HG03342 (cell line): ENCODE measurements around the gene SH3TC1.

ENCODE experiments used
- ATAC-seq: cut with Tn5 transposase; IDR thresholded peaks from one replicate; pipeline ENCODE4 v1.9.1; 2021; ENCODE audit warnings: mild to moderate bottlenecking, moderate library complexity; ENCODE audit not compliant: unreplicated experiment

SH3TC1 gene

DNA sequence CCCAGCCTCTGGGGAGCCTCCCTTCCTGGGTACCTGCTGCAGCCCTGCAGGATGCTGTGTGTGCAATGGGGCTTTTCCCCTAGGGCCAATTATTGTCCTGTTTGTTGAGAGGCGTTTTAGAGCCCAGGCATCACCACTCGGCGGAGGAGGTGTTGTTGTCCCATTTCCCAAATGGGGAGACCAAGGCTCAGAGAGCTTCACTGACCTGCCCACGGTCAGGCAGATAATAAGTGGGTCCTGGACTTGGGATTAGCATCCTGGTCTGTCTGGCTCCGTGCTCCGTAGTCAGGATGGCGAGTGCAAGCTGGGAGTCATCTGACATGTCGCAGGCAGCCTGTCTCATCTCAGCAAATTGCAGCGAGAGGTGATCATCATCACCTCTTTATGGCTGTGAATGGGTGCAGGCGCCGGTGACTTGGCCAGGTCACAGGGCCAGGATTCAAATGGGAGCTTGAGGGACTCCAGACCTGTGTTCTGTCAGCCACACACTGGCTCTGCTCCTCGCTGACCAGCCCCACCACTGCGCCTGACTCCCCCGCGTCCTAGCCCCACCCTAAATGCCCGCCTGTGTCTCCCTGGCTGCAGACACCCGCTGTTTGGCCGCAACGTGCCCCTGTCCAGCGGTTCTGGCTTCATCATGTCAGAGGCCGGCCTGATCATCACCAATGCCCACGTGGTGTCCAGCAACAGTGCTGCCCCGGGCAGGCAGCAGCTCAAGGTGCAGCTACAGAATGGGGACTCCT, 87.1 kb downstream of the SH3TC1 start:
- no peak for ATAC-seq

DNA sequence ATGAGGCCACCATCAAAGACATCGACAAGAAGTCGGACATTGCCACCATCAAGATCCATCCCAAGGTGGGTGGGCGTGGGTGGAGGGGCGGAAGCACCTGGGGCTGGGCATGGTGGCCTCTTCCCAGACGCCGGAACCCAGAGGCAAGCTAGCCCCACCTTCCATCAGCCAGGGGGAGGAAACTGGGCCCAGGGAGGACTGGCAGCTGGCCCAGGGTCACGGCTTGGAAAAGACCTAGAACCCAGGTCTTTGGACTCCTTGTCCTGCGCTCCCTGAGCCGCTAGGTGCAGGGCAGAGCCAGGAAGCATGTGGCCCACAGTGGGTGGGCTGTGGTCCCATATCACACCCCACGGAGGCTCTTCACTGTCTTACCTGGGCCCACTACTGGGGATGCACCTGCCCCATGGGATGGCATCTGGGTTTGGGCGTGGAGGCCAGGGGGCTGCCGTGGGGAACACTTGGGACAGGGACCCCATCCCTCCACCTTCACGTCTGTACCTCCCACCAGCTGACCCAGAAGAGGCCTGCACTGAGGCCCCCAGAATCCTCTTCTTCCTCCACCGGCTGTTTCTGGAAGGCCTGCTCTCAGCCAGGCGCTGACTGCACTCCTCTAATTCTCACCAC, 87.7 kb downstream of the SH3TC1 start:
- ATAC-seq, result no peak

DNA sequence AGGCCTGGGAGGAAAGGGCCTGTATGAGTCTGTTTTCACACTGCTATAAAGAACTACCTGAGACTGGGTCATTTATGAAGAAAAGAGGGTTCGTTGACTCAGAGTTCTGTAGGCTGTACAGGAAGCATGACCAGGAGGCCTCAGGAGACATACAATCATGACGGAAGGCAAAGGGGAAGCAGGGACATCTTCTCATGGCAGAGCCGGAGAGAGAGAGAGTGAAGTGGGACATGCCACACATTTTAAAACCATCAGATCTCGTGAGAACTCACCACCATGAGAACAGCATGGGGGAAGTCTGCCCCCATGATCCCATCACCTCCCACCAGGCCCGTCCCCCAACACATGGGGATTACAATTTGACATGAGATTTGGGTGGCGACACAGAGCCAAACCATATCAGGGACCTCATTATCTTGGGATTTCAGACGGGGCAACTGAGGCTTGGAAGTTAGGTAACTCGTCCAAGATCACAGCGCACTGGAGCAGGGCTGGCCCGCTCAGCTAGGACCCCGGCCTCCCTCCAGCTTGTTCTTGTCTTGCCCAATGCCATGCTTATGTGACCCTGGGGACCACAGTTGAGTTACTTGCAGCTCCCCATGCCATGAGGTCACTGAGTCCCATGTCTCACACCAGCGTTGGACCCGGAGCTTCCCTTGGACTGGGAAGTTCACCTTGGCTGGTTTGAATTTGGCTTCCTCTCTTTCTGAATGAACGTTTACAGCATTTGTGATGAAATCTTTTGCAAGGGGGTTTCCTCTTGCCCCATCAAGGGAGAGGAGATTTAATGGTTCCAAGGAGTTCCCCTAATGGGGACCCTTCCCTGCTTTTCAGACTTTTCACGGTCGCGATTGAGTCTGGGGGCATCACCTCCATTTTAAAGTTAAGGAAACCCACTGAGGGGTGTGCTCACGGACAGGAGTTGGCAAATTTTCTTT, 88.5 kb downstream of the SH3TC1 start:
- ATAC-seq, result no peak

DNA sequence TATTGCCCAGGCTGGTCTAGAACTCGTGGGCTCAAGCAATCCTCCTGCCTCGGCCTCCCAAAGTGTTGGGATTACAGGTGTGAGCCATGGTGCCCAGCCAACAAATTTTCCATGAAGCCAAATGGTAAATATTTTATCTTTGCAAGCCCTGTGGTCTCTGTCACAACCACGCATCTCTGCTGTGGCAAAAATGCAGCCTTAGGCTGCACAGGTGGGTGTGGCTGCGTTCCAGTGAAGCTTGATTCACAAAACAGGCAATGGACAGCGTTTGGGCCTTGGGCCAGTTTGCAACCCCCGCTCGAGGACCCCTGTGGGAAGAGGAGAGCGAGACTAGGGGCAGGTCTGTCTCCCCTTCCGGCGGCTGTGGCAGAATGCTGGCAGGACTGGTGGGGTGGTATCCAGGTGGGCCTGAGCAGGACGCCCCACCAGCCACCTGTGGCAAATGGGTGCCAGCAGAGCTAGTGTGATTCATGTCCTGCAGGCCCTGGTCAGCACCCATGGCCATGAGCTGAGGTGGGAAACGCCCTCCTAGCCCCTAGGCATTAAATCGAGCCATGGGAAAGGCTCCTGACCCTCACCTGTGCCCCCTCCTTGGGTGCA, 90.2 kb downstream of the SH3TC1 start:
- ATAC-seq, result no peak

DNA sequence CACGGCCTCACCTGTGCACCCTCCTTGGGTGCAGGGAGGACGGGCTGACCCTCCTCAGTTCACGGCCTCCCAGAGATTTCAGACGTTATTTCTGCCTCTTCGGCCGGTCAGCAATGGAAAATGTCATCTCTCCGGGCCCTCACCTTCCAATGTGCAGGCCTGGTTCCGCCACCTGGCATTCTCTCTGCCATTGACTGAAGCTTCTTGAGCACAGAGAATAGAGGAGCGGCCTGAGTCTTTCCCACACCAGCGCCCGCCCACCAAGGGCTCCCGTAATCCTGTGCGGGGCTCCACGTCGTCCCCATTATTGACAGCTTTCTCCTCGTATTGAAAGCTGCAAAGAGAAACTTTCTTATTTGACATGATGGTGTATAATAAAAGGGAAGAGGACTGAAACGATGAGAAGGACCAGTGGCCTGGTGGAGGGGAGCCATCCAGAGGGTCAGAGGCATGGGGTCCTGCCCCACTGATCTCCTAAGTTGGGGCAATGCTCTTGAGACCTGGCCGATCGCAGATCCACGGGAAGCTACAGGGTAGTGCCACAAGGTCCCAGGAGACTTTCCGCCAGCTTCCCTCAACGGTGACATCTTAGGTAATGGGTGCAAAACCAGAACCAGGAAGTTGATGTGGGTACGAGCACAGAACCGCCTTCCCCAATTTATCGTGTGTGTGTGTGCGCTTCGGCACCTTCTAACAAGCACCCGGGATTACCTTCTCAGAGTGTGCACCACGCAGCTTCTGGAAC, 91.0 kb downstream of the SH3TC1 start:
- ATAC-seq, result no peak

DNA sequence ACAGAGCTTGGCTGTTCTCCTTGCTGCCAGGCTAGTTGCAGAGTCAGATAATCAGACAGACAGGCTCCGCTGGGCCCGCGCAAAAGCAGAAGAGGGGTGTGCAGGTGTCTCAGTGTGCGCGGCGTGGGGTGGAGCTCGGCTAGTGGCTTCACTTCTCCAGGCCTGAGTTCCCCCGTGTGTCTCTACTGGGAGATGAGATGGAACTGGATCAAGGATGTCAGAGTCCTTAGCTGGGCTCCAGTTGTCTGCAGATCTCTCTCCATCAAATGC, 91.5 kb downstream of the SH3TC1 start:
- ATAC-seq, result no peak
